Measurements from ENCODE around the gene LILRB5.
"Not testable (repeated sequence)": the region's sequence is repeated elsewhere in the genome, so short reads cannot be mapped to it uniquely, and the experiment has no call there.

The LILRB5 gene

DNA sequence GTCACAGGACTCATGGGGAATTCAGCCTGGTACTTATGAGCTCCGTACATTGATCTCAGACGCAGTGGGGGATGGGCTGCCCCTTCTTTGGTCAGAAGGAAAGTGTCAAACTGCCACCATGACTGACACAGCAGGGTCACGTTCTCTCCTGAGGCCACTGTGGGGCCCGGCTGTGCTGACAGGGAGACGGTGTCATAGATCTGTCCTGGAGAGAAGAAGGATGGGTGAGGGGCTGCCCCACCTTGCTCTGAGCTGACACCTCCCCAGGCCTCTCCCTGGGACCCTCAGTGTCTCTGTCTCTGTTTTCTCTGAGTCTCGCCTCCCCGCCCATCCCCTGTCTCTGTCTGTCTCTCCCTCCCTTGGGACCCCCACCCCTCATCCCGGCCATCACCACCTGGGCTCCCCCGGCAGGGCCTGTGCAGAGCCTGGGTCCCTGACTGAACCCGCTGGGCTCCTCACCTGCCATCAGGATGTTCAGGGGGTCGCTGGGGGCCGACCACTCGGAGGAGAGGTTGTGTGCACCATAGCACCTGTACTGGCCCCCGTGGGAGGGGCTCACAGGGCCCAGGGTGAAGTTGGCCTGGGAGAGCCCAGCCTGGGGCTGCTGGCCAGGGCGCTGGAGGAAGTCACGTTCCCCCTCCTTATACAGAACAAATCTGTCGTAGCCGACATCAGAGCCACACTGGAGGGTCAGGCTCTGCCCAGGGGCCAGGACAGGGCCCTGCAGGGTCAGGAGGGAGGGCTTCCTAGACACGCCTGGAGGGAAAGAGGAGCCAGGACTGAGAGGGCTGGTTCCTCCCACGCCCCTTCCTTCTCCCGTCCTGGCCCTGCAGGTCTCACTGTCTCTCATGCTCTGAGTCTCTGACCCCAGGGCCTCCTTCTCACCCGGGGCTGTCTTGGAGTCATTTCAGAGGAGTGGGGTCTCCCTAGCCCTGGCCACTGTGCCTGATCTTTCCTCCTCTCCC is 16.4 kb downstream of the LILRB5 start:
- DNase-seq, result not testable (repeated sequence)

DNA sequence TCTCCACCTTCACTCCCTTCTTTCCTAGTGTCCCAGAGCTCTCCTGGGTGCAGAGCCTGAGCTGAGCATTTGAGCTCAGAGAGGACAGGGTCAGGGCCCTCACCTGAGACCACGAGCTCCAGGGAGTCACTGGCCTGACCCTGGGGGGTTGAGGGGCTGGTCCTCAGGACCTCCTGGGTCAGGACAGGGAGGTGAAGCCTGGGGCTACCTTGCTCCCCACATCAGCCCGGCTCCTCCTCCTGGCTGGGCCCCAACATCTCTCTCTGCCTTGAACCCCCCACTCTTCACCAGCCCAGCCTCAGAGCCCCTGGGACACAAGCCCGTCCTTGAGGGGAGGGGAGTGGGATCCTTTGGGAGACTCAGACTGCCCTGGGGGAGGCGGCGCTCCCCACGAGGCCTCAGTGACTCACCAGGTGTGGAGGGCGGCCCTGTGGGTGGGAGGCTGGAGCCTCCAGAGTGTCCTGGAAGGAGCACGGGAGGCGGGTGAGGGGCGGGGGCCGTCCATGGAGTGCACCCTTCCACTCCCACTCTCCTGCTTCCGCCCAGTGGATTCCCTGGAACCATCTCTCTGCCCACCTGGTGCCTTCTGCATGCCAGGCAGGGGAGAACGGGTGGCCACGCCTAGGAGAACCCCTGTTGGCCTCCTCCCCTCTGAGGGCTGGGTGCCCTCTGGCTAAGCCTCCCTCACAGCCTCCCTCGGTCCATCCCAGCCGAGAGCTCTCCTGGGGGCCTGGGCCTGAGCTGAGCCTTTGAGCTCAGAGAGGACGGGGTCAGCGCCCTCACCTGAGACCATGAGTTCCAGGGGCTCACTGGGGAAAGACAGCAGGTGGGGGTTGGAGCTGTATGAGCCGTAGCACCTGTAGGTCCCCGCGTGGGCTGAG is 17.3 kb downstream of the LILRB5 start:
- DNase-seq, result not testable (repeated sequence)

DNA sequence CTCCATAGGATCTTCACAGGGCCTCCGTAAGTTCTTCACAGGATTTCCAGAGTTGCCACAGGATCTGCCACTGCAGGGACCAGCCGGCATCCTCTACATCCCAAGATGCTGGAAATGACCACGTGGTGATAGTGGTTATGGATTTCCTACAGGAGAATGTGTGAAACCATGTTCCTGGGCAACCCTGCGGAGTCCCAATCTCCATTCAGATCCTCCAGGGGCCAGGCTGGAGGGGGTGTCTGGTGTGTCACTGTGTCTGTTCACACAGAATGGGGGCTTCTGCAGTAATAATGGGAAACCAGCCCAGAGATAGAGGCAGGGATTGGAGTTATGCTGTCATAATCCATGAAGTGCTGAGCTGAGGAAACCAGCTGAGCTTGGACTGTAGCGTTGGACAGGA is 23.1 kb downstream of the LILRB5 start:
- DNase-seq, result no peak

DNA sequence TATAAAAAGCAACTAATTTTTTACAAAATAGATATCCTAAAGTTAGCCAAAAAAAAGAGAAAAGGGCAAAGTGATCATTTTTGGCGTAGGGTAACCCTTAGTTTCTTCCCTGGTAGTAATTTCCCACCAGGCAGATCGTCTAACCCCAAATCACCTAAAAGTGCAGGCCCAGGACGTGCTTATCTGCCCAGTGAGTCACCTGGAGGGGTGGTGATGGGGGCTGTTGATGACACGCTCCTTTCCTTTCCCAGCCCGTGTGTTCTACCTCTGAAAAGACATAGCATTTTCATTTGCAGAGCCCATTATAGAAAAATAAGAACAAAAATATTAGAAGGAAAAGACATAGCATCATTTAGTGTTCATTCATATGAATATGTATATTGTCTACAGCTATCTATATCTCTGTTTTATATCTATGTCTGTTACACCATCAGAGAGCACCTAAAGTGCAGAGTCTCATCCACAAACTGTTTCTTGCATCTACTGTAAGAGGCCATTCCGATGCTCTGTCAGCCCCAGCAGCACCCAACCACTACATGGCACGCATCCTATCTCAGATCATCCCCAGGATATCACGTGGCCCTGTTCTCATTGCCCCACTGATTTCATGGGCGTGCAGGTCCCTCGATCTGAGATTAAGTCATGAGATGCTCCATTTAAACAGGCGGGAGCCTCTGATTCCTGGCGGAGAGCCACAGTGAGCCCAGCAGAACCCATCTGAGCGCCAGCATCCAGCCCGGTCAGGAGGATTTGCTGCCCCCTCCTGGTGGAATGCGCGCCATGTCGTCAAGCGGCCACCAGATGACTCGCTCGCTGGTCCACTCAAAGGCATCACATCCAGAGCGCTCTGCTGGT is 25.8 kb downstream of the LILRB5 start:
- DNase-seq, result peak; percentile 91

DNA sequence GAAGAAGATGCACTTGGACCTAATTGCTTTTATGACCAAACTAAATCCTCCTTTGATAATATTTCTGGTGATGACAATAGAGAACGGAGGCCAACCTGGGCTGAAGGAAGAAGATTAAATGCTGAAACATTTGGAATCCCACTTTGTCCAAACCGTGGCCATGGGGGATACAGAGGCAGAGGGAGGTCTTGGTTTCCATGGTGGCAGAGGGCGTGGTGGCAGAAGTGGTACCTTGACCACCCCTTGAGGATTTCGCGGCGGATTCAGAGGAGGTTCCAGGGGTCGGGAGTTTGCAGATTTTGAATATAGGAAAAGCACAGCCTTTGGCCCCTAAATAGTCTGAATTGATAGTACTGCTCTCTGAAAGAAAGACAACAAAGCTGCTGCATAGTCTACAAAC is 27.0 kb downstream of the LILRB5 start:
- DNase-seq, result no peak

DNA sequence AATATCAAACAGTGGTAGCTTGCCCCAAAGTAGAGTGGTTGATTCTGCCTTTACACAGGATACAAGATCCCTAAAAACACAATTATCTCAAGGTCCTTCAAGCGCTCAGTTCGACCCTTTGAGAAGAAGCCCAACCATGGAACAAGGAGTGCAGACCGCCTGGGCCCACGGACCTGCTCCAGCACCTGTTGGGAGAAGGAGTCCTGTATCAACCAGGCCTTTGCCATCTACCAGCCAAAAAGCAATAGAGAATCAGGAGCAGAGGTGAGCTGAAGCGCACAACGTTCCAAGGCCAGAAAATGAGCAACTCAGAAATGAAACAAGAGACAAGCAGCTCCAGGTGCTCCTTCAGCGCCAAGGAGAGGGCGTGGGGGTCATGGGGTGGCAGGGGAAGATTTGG is 27.9 kb downstream of the LILRB5 start:
- no peak for DNase-seq

DNA sequence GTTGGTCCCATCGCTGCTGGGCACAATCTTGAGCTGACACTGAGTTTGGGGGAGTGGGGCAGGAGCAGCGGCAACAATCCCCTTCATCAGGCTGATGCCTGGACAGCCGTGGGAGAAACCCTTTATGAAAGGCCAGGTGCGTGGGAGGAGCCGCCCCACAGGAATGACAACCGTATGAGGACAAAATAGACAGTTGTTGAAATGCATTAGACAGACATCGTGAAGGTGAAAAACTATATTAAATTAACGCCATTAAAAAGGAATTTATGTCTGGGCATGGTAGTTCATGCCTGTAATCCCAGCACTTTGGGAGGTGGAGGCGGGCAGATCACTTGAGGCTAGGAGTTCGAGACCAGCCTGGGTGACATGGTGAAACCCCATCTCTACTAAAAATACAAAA is 32.5 kb downstream of the LILRB5 start:
- not testable (repeated sequence) for DNase-seq

DNA sequence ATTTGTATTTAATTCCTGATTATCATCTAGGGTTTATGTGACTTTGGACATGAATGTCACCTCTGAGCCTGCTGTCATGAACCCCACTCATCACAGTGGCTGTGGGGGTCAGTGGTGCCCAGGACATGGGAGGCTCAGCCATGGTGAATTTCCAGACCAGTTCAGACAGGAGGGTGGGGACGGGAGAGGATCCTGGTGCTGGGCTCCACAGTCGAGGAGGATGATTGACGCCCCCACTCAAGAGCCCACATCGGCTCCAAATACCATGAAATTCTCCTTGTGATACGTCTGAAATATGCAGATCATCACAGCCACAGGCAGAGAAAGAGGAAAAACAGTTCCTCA is 33.2 kb downstream of the LILRB5 start:
- not testable (repeated sequence) for DNase-seq

DNA sequence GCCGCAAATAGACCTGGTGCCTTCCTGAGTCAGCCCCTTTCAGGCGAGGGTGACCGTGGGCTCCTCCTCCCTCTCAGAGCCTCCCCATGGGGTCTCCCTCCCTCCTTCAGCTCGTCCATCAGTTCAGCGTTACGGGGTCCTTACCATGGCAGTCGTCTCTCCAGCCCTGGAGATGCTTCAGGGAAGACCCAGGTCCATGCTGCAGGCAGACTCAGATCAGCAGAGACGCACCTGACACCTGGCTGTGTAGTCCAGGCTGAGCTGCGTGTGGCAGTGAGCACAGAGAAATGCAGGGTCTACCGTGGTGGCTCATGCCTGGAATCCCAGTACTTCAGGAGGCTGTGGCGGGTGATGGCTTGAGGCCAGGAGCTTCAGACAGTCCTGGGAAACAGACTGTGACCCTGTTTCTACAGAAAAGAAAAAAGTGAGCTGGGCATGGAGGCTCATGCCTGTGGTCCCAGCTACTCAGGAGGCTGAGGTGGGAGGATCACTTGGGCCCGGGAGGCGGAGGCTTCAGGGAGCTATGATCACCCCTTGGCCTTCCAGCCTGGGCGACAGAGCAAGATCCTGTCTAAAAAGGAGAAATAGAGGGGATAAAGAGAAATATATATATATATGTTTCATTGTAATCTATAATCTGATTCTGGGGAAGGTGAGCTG is 33.7 kb downstream of the LILRB5 start:
- DNase-seq, result not testable (repeated sequence)

DNA sequence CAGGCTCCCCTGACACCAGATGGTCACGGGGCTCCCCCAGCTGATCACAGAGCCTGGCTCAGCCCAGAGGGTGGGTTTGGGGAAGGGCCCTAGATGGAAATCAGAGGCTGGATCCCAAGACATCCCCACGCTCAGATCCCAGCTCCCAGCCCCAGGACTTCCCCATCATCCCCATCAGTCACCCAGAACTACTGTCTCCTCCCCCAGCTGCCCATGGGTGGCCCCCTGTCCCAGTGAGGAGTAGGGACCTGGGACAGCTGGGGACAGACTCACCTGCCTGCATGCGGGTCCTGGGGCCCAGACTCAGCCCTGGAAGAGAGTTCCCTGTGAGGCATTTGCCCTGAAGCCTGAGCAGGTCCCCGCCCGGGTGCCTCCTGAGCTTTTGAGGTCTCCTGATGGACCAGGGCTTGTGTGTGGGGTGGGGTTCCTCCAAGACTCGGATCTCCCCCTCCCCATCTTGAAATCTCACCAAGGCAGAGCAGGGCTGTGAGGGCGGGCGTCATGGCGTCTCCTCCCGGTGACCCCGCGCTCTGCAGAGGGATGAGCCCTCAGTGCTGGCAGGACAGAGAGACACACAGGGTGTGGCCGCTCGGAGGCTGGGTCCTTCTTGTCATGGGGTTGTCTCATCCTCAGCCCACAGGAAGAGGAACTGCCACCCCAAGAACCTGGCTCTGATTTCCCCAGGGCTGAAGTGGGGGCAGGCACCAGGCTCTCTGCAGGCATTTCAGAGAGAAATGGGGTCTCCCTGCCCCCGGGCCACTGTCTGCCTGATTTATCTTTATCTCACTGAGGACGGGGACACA is 34.4 kb downstream of the LILRB5 start, which contains the start of gene LILRB3:
TSS of gene LILRB3 (minus strand) at position 534 of the 803 bp plus-strand sequence. CDS start at position 503, 31 bp downstream.
- DNase-seq, result not testable (repeated sequence)

DNA sequence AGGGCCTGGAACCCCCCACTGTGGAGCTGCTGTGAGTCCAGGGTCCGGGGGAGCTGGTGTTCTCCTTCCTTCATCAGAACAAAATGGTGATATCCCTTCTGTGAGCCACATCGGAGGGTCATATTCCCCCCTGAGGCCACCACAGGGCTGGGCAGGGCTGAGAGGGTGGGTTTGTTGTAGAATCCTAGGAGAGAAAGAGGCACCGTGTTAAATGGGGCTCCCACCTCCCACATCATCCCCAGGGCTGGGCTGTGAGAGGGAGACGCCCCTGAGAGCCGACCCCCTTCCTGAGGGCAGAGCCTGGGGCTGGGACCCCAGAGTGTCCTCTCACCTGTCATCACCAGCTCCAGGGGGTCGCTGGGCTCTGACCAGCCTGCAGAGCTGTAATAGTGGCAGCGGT is 35.1 kb downstream of the LILRB5 start:
- DNase-seq, result not testable (repeated sequence)

DNA sequence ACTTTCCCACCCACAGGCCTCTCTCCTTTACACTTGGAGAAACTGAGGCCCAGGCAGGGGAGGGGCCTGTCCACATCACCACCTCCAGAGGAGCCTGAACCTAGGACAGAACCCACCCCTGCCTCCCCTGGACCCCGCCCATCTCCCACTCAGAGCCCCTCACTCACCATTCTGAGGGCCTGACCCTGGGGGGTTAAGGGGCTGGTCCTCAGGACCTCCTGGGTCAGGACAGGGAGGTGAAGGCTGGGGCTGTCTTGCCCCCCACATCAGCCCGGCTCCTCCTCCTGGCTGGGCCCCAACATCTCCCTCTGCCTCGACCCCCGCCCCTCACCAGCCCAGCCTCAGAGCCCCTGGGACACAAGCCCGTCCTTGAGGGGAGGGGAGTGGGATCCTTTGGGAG is 37.4 kb downstream of the LILRB5 start:
- not testable (repeated sequence) for DNase-seq

DNA sequence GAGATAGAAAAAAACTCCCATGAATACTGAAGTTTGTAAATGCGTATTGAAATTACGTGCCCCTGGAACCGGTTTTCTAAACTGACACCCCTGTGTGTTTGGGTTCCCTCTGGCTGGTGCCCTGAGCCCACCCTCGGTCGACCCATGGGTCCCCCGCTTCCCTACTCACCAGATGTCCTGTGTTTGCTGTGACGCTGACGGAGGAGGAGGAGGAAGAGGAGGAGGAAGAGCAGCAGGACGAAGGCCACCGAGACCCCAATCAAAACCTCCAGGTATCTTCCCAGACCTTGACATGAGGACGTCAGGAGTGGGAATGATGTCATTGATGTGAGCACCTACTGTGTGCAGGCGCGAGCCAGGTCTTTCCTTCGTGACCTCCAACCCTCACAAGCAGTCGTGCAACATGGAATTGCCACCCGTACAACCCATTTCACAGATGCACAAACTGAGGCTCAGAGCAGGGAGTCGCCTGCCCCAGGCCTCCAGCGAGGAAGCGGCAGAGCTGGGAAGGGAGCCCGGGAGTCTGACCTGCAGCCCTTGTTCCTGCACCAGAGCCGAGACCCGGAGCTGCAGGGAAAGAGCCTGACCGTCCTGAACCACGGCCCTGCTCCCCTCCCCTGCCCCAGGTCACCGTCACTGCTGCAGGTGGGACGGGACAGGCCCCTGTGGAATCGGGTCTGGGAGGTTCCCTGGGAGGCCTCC is 38.0 kb downstream of the LILRB5 start:
- no peak for DNase-seq

DNA sequence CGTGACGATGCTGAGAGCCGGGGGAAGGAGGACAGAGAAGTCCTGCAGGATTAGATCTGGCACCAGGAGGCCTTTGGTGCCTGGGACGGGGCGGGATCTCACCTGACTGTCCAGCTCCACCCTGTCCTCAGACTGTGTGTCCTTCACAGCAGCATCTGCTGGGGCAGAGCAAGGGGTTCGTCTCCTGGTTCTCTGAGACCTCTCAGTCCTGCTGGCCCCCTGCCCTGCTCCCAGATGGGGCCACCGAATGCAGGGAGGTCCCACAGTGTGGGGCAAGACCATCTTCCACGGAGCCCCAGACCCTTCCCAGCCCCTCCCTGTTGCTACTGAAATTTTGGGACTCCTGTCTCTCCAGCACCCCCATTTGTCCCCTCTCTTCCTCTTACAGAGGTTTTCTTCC is 38.8 kb downstream of the LILRB5 start:
- no peak for DNase-seq

DNA sequence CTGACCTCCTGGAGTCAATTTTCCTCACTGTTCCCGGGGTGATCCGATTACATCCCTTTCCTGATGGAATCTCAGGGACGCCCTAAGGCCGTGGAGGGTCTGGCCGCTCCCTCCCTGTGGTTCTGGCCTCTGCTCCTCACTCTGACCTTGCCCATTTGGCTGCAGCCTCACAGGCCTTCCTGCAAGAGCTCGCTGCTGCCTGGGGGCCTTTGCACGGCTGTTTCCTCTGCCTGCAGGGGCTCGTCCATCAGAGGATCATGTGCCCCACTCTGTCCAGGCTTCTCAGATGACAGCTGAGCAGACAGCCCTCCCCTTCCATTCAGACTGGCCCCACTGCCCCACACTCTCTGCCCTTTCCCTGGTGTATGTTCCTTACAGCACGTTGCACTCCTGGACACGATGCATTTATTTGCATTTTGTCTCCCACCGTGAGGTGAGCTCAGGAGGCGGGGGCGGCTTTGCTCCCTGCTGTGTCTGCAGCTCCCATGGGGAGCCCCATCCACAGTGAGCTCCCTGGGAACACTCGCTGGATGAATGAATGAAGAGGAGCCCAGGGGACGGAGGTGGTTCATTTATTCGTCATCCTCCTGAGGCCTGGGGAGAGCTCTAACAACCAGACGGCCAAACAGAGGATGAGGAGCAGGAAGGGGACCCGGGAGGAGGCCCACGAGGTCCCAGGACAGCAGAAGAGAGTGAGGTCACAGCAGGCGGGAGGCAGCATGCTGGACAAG is 39.4 kb downstream of the LILRB5 start:
- not testable (repeated sequence) for DNase-seq

DNA sequence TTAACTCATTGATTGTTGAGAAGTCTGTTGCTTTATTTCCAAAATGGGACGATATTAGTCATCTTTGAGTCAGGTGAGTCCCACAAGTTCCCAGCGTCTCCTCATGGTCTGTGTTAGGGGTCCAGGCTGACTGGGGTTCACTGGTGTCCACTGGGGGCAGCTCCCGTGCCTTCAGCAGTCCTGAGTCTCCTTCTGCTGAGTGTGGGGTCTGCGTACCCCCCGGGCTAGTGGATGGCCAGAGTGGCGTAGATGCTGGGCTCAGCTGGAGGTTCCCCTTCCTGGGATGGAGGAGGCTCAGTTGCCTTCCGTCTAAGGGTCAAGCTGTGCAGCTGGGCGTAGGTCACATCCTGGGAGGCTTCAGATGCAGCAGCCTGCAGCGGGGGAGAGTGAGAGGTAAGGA is 40.2 kb downstream of the LILRB5 start:
- no peak for DNase-seq

DNA sequence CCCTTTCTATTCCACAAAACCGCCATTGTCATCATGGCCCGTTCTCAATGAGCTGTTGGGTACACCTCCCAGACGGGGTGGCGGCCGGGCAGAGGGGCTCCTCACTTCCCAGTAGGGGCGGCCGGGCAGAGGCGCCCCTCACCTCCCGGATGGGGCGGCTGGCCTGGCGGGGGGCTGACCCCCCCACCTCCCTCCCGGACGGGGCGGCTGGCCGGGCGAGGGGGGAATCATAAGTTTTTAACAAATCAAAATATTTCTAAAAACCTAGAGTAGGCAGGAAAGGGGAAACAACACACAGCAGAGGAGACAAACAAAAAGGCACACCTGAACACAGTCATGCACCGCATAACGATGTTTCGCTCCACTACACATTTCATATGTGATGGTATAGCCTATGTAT is 42.3 kb downstream of the LILRB5 start:
- not testable (repeated sequence) for DNase-seq

DNA sequence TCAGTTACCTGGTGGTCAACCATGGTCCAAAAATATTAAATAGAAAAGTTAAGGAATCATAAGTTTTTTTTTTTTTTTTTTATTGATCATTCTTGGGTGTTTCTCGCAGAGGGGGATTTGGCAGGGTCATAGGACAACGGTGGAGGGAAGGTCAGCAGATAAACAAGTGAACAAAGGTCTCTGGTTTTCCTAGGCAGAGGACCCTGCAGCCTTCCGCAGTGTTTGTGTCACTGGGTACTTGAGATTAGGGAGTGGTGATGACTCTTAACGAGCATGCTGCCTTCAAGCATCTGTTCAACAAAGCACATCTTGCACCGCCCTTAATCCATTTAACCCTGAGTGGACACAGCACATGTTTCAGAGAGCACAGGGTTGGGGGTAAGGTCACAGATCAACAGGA is 42.9 kb downstream of the LILRB5 start:
- not testable (repeated sequence) for DNase-seq

DNA sequence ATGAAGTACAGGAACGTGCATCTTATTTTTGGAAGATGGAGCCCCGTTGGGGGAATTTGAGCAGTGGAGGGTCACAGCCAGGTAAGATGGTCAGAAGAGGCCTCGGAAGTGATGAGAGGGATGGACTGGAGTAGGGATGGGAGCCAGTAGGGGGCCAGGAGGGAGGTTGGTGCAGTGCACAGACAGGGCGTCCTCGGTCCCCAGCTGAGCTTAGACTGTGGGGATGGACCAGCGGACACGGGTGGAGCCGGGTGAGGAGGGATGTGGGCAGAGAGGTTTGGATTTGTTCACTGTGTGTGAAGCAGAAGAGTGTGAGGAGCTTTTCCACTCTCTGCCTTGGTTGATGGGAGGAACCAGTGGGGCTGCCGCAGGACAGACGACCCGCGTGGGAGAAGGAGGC is 45.8 kb downstream of the LILRB5 start:
- no peak for DNase-seq
